GM12873 (cell line): ENCODE measurements around the gene CLIC4.

Experiments
- CTCF ChIP-seq: IDR thresholded peaks from 2 replicates; pipeline ENCODE4 v1.5.1; 2012; ENCODE audit warnings: low read depth, mild to moderate bottlenecking, moderate library complexity, low read length, control low read depth; ENCODE audit not compliant: insufficient read depth; ENCODE audit errors: missing control alignments

The CLIC4 gene

GRCh38 chr1:24841593-24841992 lies 96.3 kb downstream of the CLIC4 start:
- no peak for TF ChIP-seq CTCF

- TF ChIP-seq CTCF = no peak
Measured at GRCh38 chr1:24846671-24847070, 101.4 kb downstream of the CLIC4 start.

- peak; percentile 96 for TF ChIP-seq CTCF
Measured at GRCh38 chr1:24847995-24848881, 103.0 kb downstream of the CLIC4 start.

GRCh38 chr1:24849672-24850295 lies 104.5 kb downstream of the CLIC4 start:
- peak; percentile 63 for TF ChIP-seq CTCF

- no peak for TF ChIP-seq CTCF
Measured at GRCh38 chr1:24850328-24850920, 105.2 kb downstream of the CLIC4 start.

GRCh38 chr1:24853649-24854048 lies 108.4 kb downstream of the CLIC4 start:
- no peak for TF ChIP-seq CTCF

- no peak for TF ChIP-seq CTCF
Measured at GRCh38 chr1:24855474-24855873, 110.2 kb downstream of the CLIC4 start.
